GM12878 (cell line): ENCODE results near the gene CREB3. TPM values are rescaled to one million over a fixed set of nuclear protein-coding genes. Genes with fewer than 3 reads are reported as not detected.

ENCODE experiments used
- ATAC-seq: fragments of 200-7000 bp; cut with Tn5 transposase; 3 replicates; pipeline ENCODE4 v1.9.1; 2020; ENCODE audit warnings: mild to moderate bottlenecking, moderate library complexity
- BruUV-seq: library from RNA; stranded (reverse); fragments of 400-500 nt; replicated peaks from 2 replicates; lab custom pipeline; 2021; lab: Mats Ljungman, UMichigan
- CTCF ChIA-PET: fragments of 300-600 bp; sonication (Branson Sonifier 250); formaldehyde crosslinking; extraction: SDS; loops from one replicate; lab custom pipeline; 2021; ENCODE audit warnings: inconsistent platforms; lab: Yijun Ruan, JAX
- POLR2A ChIA-PET: fragments of 350-600 bp; formaldehyde crosslinking; extraction: SDS; loops from one replicate; lab custom pipeline; 2021; ENCODE audit warnings: inconsistent platforms; lab: Charles Lee
- RAD21 ChIA-PET: fragments of 300-600 bp; sonication (Branson Sonifier 250); formaldehyde crosslinking; loops from one replicate; lab custom pipeline; 2023; ENCODE audit warnings: antibody characterized with exemption; ENCODE audit not compliant: unreplicated experiment; lab: Charles Lee
- SMC1A ChIA-PET: fragments of 300-600 bp; sonication (Branson Sonifier 250); formaldehyde crosslinking; loops from one replicate; lab custom pipeline; 2023; ENCODE audit not compliant: unreplicated experiment, uncharacterized antibody; lab: Charles Lee
- DNase-seq: peaks from one replicate; pipeline ENCODE4 v3.0.0-alpha.2; 2011; ENCODE audit warnings: low read depth, low spot score
- FAIRE-seq: peaks from 3 replicates; lab custom pipeline; 2011; peaks lifted over from hg19 to GRCh38; lab: Jason Lieb, UNC
- H2AFZ ChIP-seq: 2 replicates; pipeline ENCODE4 v1.6.0; 2011; ENCODE audit warnings: low read depth, low read length, control low read depth; ENCODE audit not compliant: control insufficient read depth
- H3K27ac ChIP-seq: 2 replicates; pipeline ENCODE4 v1.5.1; 2011; ENCODE audit warnings: control low read depth; ENCODE audit not compliant: control insufficient read depth, insufficient read depth
- H3K27me3 ChIP-seq, 2 experiments: replicated peaks in 1 of 2; 2 replicates each; pipeline versions ENCODE4 v1.6.0 to v1.6.1; 2011; ENCODE audit warnings: low read length in 1 of 2; ENCODE audit not compliant: control insufficient read depth in 2 of 2, insufficient read depth in 2 of 2
- H3K36me3 ChIP-seq, 2 experiments: 2 replicates each; pipeline ENCODE4 v1.5.1; 2011; ENCODE audit warnings: low read length in 1 of 2; ENCODE audit not compliant: control insufficient read depth in 2 of 2, insufficient read depth in 2 of 2
- H3K4me1 ChIP-seq: 2 replicates; pipeline ENCODE4 v1.6.1; 2011; ENCODE audit warnings: mild to moderate bottlenecking, low read length, moderate library complexity, mixed read lengths; ENCODE audit not compliant: control insufficient read depth, insufficient read depth
- H3K4me2 ChIP-seq: 2 replicates; pipeline ENCODE4 v1.6.0; 2011; ENCODE audit warnings: control low read depth; ENCODE audit not compliant: control insufficient read depth, insufficient read depth
- H3K4me3 ChIP-seq: fragments of 200-600 bp; sonication (generic); 2 replicates; pipeline ENCODE4 v1.5.1; 2016
- H3K79me2 ChIP-seq: 2 replicates; pipeline ENCODE4 v1.6.0; 2011; ENCODE audit warnings: low read length; ENCODE audit not compliant: control insufficient read depth, insufficient read depth
- H3K9ac ChIP-seq: 2 replicates; pipeline ENCODE4 v1.8.0; 2011; ENCODE audit warnings: low read length, control low read depth, mixed read lengths; ENCODE audit not compliant: control insufficient read depth, insufficient read depth
- H3K9me3 ChIP-seq: replicated peaks from 3 replicates; pipeline ENCODE4 v1.5.1; 2011; ENCODE audit warnings: mild to moderate bottlenecking, low read length; ENCODE audit not compliant: control insufficient read depth, insufficient read depth
- H4K20me1 ChIP-seq: 2 replicates; pipeline ENCODE4 v1.6.0; 2011; ENCODE audit not compliant: control insufficient read depth, insufficient read depth
- BCL3 ChIP-seq: IDR thresholded peaks from 2 replicates; pipeline ENCODE4 v1.6.1; 2011; ENCODE audit warnings: borderline replicate concordance, low read depth, mild to moderate bottlenecking, moderate library complexity, low read length; ENCODE audit not compliant: insufficient read depth, poor library complexity, severe bottlenecking
- CBFB ChIP-seq: IDR thresholded peaks from 2 replicates; pipeline ENCODE4 v1.6.1; 2016; ENCODE audit warnings: antibody characterized with exemption, low read depth
- EP300 ChIP-seq, 2 experiments: fragments of 150-350 bp in 1 of 2; IDR thresholded peaks; 2 replicates each; pipeline ENCODE4 v1.6.1; 2011 to 2012; ENCODE audit warnings: low read depth in 2 of 2, low read length in 2 of 2, borderline replicate concordance in 1 of 2, improper control_type of control experiment in 1 of 2, inconsistent platforms in 1 of 2; ENCODE audit not compliant: control insufficient read depth in 1 of 2
- IRF5 ChIP-seq: fragments of 450-650 bp; IDR thresholded peaks from 2 replicates; pipeline ENCODE4 v1.6.1; 2017; ENCODE audit warnings: borderline replicate concordance
- RAD21 ChIP-seq: IDR thresholded peaks from 2 replicates; pipeline ENCODE4 v1.6.1; 2011; ENCODE audit warnings: mild to moderate bottlenecking, low read depth, low read length, moderate library complexity; ENCODE audit not compliant: insufficient read depth
- RUNX3 ChIP-seq: IDR thresholded peaks from 2 replicates; pipeline ENCODE4 v1.6.1; 2012; ENCODE audit warnings: low read length, inconsistent platforms
- WGBS: methylation state at CpG from one replicate; pipeline ENCODE4 v1.1.6; 2016; ENCODE audit warnings: low lambda C conversion rate; ENCODE audit not compliant: insufficient replicate concordance, insufficient coverage; ENCODE audit errors: missing lambda C conversion rate; 5-methylcytosine and 5-hydroxymethylcytosine counted together
- in situ Hi-C: fragments of 300-500 bp; cut with MboI; formaldehyde crosslinking; loops from 9 replicates; pipeline ENCODE4 v1.14.3; 2018; ENCODE audit warnings: mixed read lengths
- intact Hi-C: fragments of 100-400 bp; cut with micrococcal nuclease; formaldehyde crosslinking; loops from one replicate; pipeline ENCODE4 v1.14.2; 2022; ENCODE audit not compliant: unreplicated experiment
- polyA plus RNA-seq, 11 experiments: library from polyadenylated mRNA; depleted of rRNA in 4 of 11; unstranded in 6 of 11; stranded (reverse) in 5 of 11; fragments of >200 nt; fragmentation: Nextera tagmentation in 4 of 11; fragmentation: Illumina TruSeq in 1 of 11; extraction: Ambion mirVana in 4 of 11; extraction: Trizol in 1 of 11; gene quantifications; 1 replicate in 1 of 11; 2 replicates in 10 of 11; pipeline versions ENCODE4 v1.2.1 to v1.2.3, GENCODE V29; 2011 to 2016; ENCODE audit warnings: inconsistent platforms in 2 of 11, missing spikeins in 2 of 11, low read depth in 1 of 11
- total RNA-seq, 4 experiments: library from RNA; depleted of rRNA in 3 of 4; stranded (reverse); fragments of >200 nt in 3 of 4; fragmentation: Illumina TruSeq in 1 of 4; extraction: Trizol in 1 of 4; gene quantifications; 2 replicates each; pipeline versions ENCODE4 v1.2.1 to v1.2.3, GENCODE V29; 2013 to 2021

The CREB3 gene
- total and polyA plus RNA-seq, 10 of the 15 experiments (the other 5 are each of a cell fraction or from before 2014, with no cell fraction given) = 9.8 to 38.9 (median 19.8) TPM

- WGBS = 82% methylated on average over 8 of the region's 8 CpGs
- ChIA-PET RAD21 (no interaction called here), POLR2A (no interaction called here), SMC1A (interaction anchor here (0.7 to 2.2 kb wide), 2 partner anchors 22 to 39 kb away, joined by 3 to 5 read pairs; no protein-coding TSS in a partner anchor), CTCF (interaction anchor here (1.4 to 4.1 kb wide), 2 partner anchors 9 to 36 kb away, joined by 3 to 33 read pairs; no protein-coding TSS in a partner anchor)
- no peak for ATAC-seq
- H3K27me3 ChIP-seq = no peaks in the 10 kb centered on the region
- H3K9me3 ChIP-seq = no peaks in the 10 kb centered on the region
- no peak overlapping the region for H3K27ac ChIP-seq
- no peak overlapping the region for H3K4me2 ChIP-seq
- H2AFZ ChIP-seq = no peak overlapping the region
- peaks cover 51 to 64% of the 10 kb centered on the region in 2 experiments for H3K36me3 ChIP-seq
- in situ Hi-C loops (no loop called here), intact Hi-C loops (no loop called here)
- DNase-seq = no peak
- no peak overlapping the region for H3K9ac ChIP-seq
- H4K20me1 ChIP-seq = no peaks in the 10 kb centered on the region
- H3K4me1 ChIP-seq = no peaks in the 10 kb centered on the region
- no peak overlapping the region for H3K4me3 ChIP-seq
- FAIRE-seq = no peak
- TF ChIP-seq IRF5 = no peak
- TF ChIP-seq CBFB = no peak
- no peak for TF ChIP-seq BCL3
- no peak for TF ChIP-seq EP300 (IDR thresholded peaks at IDR 0.05; ENCODE audit: borderline replicate concordance in 1 of 2, control insufficient read depth in 1 of 2, low read depth in 2 of 2, low read length in 2 of 2)
- no peak for TF ChIP-seq RUNX3
- no peak for TF ChIP-seq RAD21
- TF ChIP-seq, all 136 proteins: peak for 0
- no peaks in the 10 kb centered on the region for H3K79me2 ChIP-seq
- no TSS peak for BruUV-seq
These were observed 27.1 kb upstream of the CREB3 start for GRCh38 chr9:35705372-35705771.
